MG63 (cell line): Measurements from ENCODE around the gene CEP112. TPM values are rescaled to one million over a fixed set of nuclear protein-coding genes. Genes with fewer than 3 reads are reported as not detected.
"Not testable (repeated sequence)": the region's sequence is repeated elsewhere in the genome, so short reads cannot be mapped to it uniquely, and the experiment has no call there.

Experiments used
- DNase-seq: peaks from one replicate; pipeline ENCODE4 v3.0.0-alpha.2; 2020
- H3K27me3 ChIP-seq: fragments of 250-450 bp; sonication (Bioruptor Pico); 2 replicates; pipeline ENCODE4 v1.5.1; 2020; ENCODE audit warnings: mild to moderate bottlenecking, moderate library complexity
- H3K36me3 ChIP-seq: fragments of 250-450 bp; sonication (Bioruptor Pico); 2 replicates; pipeline ENCODE4 v1.5.1; 2020; ENCODE audit warnings: mild to moderate bottlenecking, moderate library complexity
- H3K4me3 ChIP-seq: fragments of 250-450 bp; sonication (Bioruptor Pico); 2 replicates; pipeline ENCODE4 v1.5.1; 2020; ENCODE audit warnings: mild to moderate bottlenecking, moderate library complexity
- H3K9me3 ChIP-seq: fragments of 250-450 bp; sonication (Bioruptor Pico); 2 replicates; pipeline ENCODE4 v1.5.1; 2020; ENCODE audit warnings: mild to moderate bottlenecking, moderate library complexity
- total RNA-seq: library from RNA; depleted of rRNA; stranded (reverse); fragments of >200 nt; shearing (Covaris generic); gene quantifications from 2 replicates; pipeline ENCODE4 v1.2.3, GENCODE V29; 2014; ENCODE audit warnings: low replicate concordance

The CEP112 gene
- total RNA-seq, 1 experiment from 2014 or later, result 0.59 TPM

- peak; percentile 5 for DNase-seq
- no peak overlapping the region for H3K4me3 ChIP-seq
- H3K9me3 ChIP-seq, result no peaks in the 10 kb centered on the region
- peaks cover 13% of the 10 kb centered on the region for H3K36me3 ChIP-seq
- no peaks in the 10 kb centered on the region for H3K27me3 ChIP-seq
Observed at GRCh38 chr17:66177048-66177447, 14.9 kb downstream of the CEP112 start.

DNA sequence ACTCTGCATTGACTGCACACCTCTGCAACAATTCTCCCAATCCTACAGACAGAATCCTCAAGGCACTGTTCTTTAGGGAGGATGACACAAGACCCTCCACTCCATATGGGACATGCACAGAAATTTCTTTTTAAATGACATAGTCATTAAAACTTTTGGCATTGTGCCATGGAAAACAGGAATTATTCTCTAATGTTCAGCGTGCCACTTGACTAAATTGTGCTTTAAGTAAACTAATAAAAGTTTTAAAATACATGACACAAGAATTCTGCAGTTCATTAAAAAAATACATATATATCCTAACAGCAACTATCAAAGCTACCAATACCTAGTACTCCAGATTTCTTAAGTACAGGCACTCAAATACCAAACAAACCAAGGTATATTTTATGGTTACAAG, 16.0 kb downstream of the CEP112 start:
- H3K27me3 ChIP-seq, result no peaks in the 10 kb centered on the region
- H3K4me3 ChIP-seq, result no peak overlapping the region
- DNase-seq, result no peak
- H3K36me3 ChIP-seq, result peaks cover 7% of the 10 kb centered on the region; the same call in 1 of the 2 replicates
- no peaks in the 10 kb centered on the region for H3K9me3 ChIP-seq

DNA sequence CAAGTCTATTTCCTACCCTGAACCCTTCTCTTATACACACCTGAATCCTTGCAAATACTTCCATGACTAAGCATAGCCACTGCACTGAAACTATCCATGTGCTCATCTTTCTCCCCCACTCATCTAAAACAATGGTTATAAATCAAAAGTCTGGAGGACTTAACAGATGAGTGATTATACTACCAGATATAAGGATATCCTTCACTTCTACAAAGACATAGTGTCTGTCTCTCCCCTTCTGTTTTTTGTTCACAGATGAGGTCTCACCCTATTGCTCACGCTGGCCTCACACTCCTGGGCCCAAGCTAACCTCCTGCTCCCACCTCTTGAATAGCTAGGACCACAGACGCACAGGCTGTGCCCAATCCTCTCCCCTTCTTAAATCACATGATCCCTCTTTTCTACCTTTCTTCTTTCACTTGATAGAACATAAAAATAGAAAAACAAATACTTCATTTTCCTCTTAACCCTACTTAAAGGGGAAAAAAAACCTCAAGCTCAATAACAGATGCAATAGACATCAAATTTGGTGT, 19.2 kb downstream of the CEP112 start:
- H3K9me3 ChIP-seq, result no peaks in the 10 kb centered on the region
- DNase-seq, result no peak
- H3K36me3 ChIP-seq, result no peaks in the 10 kb centered on the region
- no peaks in the 10 kb centered on the region for H3K27me3 ChIP-seq
- H3K4me3 ChIP-seq, result no peak overlapping the region

DNA sequence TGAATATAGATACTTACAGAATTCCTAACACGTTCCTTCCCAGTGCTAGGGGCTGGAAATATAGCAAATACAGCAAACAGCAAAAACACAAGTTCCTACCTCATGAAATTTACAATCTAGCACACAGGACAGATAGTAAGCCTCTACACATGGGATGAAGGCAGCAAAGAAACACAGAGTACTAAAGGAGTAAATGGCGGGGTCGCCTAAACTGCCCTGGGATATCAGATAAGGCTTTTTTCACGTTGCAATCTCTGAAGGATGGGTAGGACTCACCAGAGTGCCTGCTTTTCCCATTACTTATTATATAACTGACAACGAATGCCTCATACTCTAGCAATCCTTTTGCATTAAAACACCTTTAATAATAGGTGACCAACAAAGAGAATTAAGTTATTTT, 19.8 kb downstream of the CEP112 start:
- H3K9me3 ChIP-seq, result no peaks in the 10 kb centered on the region
- H3K4me3 ChIP-seq, result no peak overlapping the region
- no peaks in the 10 kb centered on the region; the same call in 1 of the 2 replicates for H3K36me3 ChIP-seq
- DNase-seq, result no peak
- H3K27me3 ChIP-seq, result no peaks in the 10 kb centered on the region

DNA sequence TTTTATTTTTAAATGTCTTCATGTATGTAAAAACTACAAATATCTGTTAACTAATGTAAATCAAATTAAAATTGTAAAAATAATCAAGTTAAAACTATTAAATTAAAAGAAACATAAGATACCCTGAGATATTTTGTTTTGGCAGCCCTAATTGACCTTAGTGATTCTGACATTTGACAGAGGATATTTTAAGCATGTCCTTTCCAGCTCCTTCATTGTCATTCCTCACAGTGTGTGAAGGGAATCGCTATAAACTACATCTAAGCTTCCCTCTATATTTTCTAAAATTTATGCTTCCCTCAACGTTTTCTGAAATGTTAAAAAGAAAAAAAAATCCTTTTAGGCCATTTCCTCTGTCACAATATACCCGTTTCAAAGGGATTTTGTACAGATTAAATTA, 20.2 kb downstream of the CEP112 start:
- Histone ChIP-seq H3K4me3 (no peak overlapping the region), H3K36me3 (no peaks in the 10 kb centered on the region; the same call in 1 of the 2 replicates), H3K9me3 (no peaks in the 10 kb centered on the region), H3K27me3 (no peaks in the 10 kb centered on the region)
- DNase-seq, result no peak

- no peak overlapping the region for H3K4me3 ChIP-seq
- no peaks in the 10 kb centered on the region for H3K9me3 ChIP-seq
- no peaks in the 10 kb centered on the region for H3K27me3 ChIP-seq
- DNase-seq, result no peak
- H3K36me3 ChIP-seq, result no peaks in the 10 kb centered on the region; the same call in 1 of the 2 replicates
Observed at GRCh38 chr17:66171172-66171571, 20.8 kb downstream of the CEP112 start.

DNA sequence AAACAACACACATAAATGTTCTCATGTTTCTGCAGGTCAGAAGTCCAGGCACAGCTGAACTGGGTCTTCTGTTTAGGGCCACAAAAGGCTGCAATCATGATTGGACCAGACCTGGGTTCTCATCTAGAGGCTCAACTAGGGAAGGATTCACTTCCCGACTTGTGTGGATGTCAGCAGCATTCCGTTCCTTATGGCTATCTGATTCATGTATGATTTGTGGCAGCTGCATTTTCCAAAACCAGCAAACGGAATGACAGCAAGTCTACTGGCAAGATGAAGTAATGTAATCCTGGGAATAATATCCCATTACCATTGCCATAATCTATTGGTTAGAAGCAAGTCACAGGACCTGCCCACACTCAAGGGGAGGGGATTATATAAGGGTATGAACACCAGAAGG, 22.1 kb downstream of the CEP112 start:
- Histone ChIP-seq H3K9me3 (no peaks in the 10 kb centered on the region), H3K36me3 (no peaks in the 10 kb centered on the region; the same call in 1 of the 2 replicates), H3K4me3 (no peak overlapping the region), H3K27me3 (no peaks in the 10 kb centered on the region)
- DNase-seq, result no peak

GRCh38 chr17:66167189-66167815, 24.6 kb downstream of the CEP112 start:
- Histone ChIP-seq H3K36me3 (no peaks in the 10 kb centered on the region; the same call in 1 of the 2 replicates), H3K4me3 (no peak overlapping the region), H3K9me3 (no peaks in the 10 kb centered on the region), H3K27me3 (no peaks in the 10 kb centered on the region)
- no peak for DNase-seq

- no peak for DNase-seq
- peaks cover under 1% of the 10 kb centered on the region; the same call in 1 of the 2 replicates for H3K9me3 ChIP-seq
Observed at GRCh38 chr17:66165537-66166123, 26.3 kb downstream of the CEP112 start.

DNA sequence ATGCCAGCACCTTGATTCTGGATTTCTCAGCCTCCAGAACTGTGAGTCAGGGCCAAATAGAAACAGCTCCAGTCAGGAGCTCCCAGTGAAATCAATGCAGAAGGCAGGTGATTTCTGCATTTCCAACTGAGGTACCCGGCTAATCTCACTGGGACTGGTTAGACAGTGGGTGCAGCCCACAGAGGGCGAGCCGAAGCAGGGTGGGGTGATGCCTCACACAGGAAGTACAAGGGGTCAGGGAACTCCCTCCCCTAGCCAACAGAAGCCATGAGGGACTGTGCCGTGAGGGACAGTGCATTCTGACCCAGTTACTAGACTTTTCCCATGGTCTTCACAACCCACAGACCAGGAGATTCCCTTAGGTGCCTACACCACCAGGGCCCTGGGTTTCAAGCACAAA, 36.9 kb downstream of the CEP112 start:
- H3K36me3 ChIP-seq, H3K9me3 ChIP-seq, H3K4me3 ChIP-seq, DNase-seq, H3K27me3 ChIP-seq: not testable (repeated sequence)

More at GRCh38 chr17:66165537-66166123, 26.3 kb downstream of the CEP112 start:
- H3K36me3 ChIP-seq, result no peaks in the 10 kb centered on the region; the same call in 1 of the 2 replicates
- no peaks in the 10 kb centered on the region for H3K27me3 ChIP-seq
- no peak overlapping the region for H3K4me3 ChIP-seq

GRCh38 chr17:66152756-66153155, 39.2 kb downstream of the CEP112 start:
- Histone ChIP-seq H3K9me3 (peaks cover 6% of the 10 kb centered on the region), H3K4me3 (no peak overlapping the region), H3K27me3 (no peaks in the 10 kb centered on the region), H3K36me3 (no peaks in the 10 kb centered on the region; the same call in 1 of the 2 replicates)
- DNase-seq, result no peak

GRCh38 chr17:66150708-66151107, 41.2 kb downstream of the CEP112 start:
- Histone ChIP-seq H3K36me3 (no peaks in the 10 kb centered on the region), H3K9me3 (peaks cover 4% of the 10 kb centered on the region), H3K27me3 (no peaks in the 10 kb centered on the region), H3K4me3 (no peak overlapping the region)
- no peak for DNase-seq

DNA sequence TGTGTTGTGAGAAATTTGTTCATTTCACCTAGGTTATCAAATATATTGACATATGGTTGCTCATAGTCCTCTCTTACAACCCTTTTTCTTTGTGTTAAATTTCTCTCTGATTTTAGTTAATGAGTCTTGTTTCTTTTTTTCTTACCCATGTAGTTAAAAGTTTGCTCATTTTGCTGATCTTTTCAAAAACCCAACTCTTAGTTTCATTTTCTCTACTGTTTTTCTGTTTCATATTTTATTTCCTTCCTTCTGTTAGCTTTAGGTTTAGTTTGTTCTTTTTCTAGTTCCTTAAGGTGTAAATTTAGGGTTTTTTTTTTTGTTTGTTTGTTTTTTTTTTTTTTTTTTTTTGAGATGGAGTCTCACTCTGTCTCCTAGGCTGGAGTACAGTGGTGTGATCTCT, 42.4 kb downstream of the CEP112 start:
- Histone ChIP-seq H3K27me3 (no peaks in the 10 kb centered on the region), H3K9me3 (peaks cover 4% of the 10 kb centered on the region), H3K4me3 (no peak overlapping the region), H3K36me3 (no peaks in the 10 kb centered on the region)
- no peak for DNase-seq

GRCh38 chr17:66146394-66146793, 45.5 kb downstream of the CEP112 start:
- no peak for DNase-seq
- no peaks in the 10 kb centered on the region for H3K27me3 ChIP-seq
- no peak overlapping the region for H3K4me3 ChIP-seq
- H3K9me3 ChIP-seq, result peaks cover 2% of the 10 kb centered on the region
- H3K36me3 ChIP-seq, result no peaks in the 10 kb centered on the region

DNA sequence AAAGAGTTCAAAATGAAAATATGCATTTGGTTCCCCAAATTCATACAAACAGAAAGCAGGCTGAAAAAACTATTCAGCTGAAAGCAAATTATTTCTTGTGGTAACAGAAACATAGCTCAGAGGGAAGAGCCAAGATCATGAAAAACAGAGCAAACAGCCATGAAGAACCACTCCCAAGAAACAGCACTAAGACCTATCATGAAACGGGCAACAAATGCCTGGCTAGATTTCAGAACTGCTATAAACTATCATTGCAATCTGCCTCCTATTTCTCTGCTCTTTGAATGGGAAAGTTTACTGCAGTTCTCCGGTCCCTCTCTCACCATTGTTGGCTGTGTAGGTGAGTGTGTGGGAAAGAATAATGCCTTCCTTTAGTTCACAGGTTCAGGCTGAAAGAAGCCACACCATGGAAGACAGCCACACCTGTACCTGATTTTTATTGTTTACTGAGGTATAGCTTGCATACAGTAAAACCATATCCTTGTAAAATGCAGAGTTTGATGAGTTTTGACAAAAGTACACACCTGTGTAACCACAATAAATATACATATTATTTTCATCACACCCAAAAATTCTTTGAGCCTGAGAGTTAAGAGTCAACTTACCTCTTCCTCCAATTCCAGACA, 48.2 kb downstream of the CEP112 start:
- H3K9me3 ChIP-seq, result no peaks in the 10 kb centered on the region

GRCh38 chr17:66142428-66142827, 49.5 kb downstream of the CEP112 start:
- Histone ChIP-seq H3K9me3 (no peaks in the 10 kb centered on the region; the same call in 1 of the 2 replicates), H3K4me3 (no peak overlapping the region), H3K27me3 (no peaks in the 10 kb centered on the region), H3K36me3 (no peaks in the 10 kb centered on the region)
- DNase-seq, result no peak

More for the DNA sequence above, 48.2 kb downstream of the CEP112 start:
- no peak for DNase-seq
- Histone ChIP-seq H3K27me3 (no peaks in the 10 kb centered on the region), H3K4me3 (no peak overlapping the region), H3K36me3 (no peaks in the 10 kb centered on the region)

DNA sequence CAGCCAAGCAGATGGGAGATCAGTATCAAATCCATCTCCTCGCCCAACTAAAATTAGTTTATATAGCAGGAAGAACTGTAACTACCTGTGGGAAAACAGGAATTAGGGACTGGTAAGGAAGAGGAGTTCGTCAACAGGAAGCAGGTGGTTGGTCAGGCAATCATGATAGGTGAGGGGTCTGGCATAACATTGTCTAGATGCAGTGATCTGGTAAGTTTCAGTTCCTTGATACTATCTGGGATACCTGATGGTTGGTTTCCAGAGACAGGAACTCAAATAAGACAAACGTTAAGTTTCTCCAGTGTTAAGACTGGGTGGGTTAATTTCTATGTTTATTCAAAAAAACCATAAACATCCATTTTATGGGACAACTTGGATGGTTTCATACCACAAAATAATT, 53.8 kb downstream of the CEP112 start:
- Histone ChIP-seq H3K36me3 (no peaks in the 10 kb centered on the region), H3K4me3 (no peak overlapping the region), H3K9me3 (no peaks in the 10 kb centered on the region; the same call in 1 of the 2 replicates), H3K27me3 (no peaks in the 10 kb centered on the region)
- no peak for DNase-seq
